ENCODE data around the gene NT5C3A. TPM values are rescaled to one million over a fixed set of nuclear protein-coding genes. Genes with fewer than 3 reads are reported as not detected.
A peak's percentile ranks its signal among the peaks of the same experiment; 100 is the strongest.
"Not testable (repeated sequence)": the region's sequence is repeated elsewhere in the genome, so short reads cannot be mapped to it uniquely, and the experiment has no call there.

NT5C3A gene
- total RNA-seq, 1 experiment from 2014 or later: 43.4 TPM

GRCh38 chr7:33041631-33042428, 20.7 kb downstream of the NT5C3A start:
- no peak for DNase-seq (ENCODE audit: low read depth)

- peak; percentile 28 for DNase-seq (ENCODE audit: low read depth)
Measured at GRCh38 chr7:33040803-33041516, 21.6 kb downstream of the NT5C3A start.

DNA sequence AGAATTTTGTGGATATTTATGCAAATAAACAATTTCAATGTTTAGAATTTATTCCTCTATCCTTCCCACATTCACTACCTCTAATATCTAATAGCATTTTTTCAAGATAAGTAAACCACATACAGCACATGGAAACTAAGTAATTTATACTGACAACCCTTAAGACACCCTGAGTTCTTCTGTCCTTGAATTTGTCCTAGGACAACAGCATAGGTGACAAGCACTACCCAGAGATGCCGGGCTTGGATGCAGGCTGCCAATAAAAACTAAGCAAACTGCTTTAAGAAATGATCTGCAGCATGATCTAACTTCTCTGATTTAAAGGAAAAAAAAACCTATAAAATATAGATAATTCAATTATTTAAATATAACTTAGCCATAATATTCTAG, 22.7 kb downstream of the NT5C3A start:
- DNase-seq (ENCODE audit: low read depth): peak; percentile 15

DNA sequence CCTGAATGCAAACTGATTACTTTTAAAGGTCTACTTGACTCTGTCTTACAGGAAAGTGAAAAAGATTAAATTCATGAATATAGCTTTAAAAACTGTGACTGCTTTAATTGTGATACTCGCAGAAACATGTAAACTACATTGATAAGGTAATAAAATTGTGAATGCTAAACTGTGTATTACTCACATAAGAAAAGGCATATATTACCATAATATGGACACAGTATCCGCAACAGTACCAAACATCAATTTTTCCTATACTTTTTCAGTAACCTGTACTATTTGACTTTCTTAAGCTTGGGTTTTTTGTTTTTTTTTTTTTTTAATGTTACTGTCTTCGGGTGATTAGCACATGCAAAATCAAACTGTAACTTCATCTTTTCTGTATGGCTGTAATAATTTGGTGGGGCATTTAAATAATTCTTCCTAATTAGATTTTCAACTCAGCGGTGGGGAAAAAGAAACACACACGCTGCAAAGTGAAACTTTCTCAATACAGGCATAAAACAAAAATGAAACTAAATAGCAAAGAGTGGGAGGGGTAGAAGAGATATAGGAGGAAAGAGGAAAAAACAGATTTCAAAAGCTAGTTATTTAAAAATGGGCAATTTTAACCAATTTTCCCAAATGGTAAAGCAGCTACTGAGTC, 23.2 kb downstream of the NT5C3A start:
- peak; percentile 50 for DNase-seq (ENCODE audit: low read depth)

DNA sequence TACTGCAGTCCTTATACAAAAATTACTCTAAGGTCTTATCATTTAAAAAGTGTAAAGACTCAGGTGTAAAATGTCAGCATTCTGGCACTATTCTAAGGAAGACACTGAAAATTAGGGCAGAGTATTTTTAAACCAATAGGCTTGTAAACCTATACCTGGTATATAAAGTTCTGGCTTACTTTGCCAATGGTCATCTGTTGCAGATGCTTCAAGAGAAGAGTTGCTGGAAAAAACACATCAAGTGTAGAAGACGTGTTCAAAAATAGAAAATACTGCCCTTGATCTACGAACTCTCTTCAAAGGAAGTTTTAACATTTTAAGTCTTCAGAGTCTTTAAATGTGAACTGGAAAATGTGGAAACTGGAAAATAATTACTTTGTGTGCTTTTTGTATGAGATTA, 23.9 kb downstream of the NT5C3A start:
- no peak for DNase-seq (ENCODE audit: low read depth)

- no peak for DNase-seq (ENCODE audit: low read depth)
Measured at GRCh38 chr7:33035776-33036175, 26.8 kb downstream of the NT5C3A start.

GRCh38 chr7:33024189-33024757, 38.3 kb downstream of the NT5C3A start:
- no peak for DNase-seq (ENCODE audit: low read depth)

- DNase-seq (ENCODE audit: low read depth): no peak
Measured at GRCh38 chr7:33012364-33012763, 50.2 kb downstream of the NT5C3A start.

GRCh38 chr7:33009734-33010133, 52.8 kb downstream of the NT5C3A start:
- no peak for DNase-seq (ENCODE audit: low read depth)

GRCh38 chr7:33005690-33006089, 56.9 kb downstream of the NT5C3A start:
- DNase-seq (ENCODE audit: low read depth): not testable (repeated sequence)

GRCh38 chr7:33005193-33005592, 57.4 kb downstream of the NT5C3A start:
- not testable (repeated sequence) for DNase-seq (ENCODE audit: low read depth)

DNA sequence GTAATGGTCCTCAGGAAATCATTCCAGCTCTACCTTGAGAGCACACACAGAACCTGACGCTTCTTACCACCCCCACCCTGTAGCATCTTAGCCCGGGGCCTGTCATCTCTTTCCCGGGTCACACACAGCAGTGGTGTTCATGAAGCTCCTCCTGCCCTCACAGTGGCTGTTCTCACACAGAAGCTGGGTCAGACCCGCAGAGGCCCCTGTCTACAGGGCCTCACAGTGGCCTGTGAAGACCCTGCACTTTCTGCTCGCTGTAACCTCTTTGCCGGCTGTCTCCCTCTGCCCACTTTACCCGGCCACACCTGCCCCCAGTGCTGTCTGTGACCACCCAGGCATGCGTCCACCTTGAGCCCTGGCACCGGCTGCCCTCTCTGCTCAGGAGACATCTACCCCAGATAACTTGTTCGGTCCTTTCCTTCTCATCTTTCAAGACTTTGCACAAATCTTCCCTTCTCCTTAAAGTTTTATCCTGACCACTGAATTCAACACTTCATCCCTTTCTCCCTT, 58.4 kb downstream of the NT5C3A start:
- not testable (repeated sequence) for DNase-seq (ENCODE audit: low read depth)

DNA sequence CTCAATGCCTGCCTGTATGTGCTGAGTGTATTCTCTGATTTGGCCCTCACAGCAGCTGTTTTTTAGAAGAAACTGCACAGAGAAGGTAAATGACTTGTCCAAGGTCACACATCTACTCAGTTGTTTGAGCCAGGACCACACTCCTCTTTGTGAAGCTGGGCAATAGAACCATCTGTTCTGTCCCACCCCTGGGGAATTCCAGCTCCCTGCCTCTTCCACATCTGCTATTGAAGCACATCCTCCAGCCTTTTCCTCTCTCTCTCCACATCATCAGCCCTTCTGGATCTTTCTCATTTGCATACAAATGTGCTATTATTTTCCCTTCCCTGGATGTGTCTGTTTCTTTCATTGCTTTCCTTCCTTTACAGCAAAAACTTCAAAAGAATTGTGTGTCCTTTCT, 59.5 kb downstream of the NT5C3A start:
- not testable (repeated sequence) for DNase-seq (ENCODE audit: low read depth)

GRCh38 chr7:32999380-32999779, 63.2 kb downstream of the NT5C3A start:
- DNase-seq (ENCODE audit: low read depth): not testable (repeated sequence)

GRCh38 chr7:32998361-32999171, 64.0 kb downstream of the NT5C3A start:
- peak; percentile 74 for DNase-seq (ENCODE audit: low read depth)

DNA sequence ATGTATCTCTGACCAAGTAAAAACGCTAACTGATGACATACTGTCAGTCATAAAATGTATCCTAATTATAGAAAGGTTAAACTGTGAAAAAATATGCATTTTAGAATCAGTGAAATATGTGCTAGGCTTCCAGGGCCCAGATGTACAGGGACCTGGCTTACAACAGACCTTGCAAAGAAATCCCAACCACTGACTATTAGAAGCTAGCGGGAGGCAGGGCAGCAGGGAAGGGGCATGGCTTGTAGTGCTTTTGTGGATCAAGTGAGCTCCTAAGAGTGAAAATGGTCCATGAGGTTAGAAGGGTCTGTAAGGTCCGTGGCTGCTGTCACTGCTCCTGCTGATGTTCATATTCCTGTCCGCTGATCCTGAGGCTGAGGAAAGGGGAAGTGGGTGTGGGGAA, 64.6 kb downstream of the NT5C3A start:
- not testable (repeated sequence) for DNase-seq (ENCODE audit: low read depth)

DNA sequence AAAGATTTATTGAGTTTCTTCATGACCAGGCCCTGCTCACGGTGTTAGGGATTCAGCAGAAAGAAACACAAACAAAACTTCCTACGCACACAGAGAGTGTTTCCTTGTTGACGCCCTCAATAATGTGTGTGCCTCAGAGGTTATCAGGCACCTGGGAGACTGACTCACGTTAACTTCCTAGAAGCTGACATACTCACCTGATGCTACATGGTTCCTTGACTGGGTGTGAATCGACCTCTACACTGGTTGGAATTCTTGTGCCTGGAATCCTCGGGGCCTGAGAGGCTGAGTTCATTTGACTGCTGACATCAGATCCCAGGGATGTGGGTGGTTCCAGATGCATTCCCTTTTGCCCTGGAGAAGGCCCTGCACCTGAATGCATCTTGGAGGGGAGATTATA, 69.8 kb downstream of the NT5C3A start:
- not testable (repeated sequence) for DNase-seq (ENCODE audit: low read depth)

DNA sequence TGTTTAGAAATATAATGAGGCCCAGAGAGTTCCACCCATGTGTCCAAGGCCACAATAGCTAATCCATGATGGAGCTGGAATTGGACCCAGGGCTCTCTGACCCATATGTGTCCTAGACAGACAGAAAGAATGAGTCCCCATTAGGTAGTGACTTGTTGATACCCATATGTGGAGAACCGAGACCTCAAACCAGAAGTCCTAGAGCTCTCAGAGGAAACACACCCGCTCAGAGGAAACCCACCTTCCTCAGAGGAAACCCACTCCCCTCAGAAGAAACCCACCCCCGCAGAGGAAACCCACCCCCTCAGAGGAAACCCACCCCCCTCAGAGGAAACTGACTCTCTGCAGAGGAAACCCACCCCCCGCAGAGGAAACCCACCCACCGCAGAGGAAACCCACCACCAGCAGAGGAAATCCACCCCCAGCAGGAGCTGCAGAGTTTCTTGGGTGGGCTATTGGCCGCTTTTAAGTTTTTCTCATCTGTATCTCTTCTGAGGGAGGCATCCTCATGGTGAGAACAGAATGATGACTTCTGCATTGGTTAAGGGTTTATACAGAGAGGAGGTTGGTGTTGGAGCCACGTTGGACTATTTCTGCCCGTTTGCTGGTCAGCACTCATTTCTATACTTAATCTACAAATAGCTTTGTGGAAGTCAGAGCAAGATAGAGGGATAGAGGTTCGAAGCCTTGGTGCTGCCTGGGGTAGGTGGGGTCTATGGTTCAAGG, 70.4 kb downstream of the NT5C3A start:
- DNase-seq (ENCODE audit: low read depth): not testable (repeated sequence)

DNA sequence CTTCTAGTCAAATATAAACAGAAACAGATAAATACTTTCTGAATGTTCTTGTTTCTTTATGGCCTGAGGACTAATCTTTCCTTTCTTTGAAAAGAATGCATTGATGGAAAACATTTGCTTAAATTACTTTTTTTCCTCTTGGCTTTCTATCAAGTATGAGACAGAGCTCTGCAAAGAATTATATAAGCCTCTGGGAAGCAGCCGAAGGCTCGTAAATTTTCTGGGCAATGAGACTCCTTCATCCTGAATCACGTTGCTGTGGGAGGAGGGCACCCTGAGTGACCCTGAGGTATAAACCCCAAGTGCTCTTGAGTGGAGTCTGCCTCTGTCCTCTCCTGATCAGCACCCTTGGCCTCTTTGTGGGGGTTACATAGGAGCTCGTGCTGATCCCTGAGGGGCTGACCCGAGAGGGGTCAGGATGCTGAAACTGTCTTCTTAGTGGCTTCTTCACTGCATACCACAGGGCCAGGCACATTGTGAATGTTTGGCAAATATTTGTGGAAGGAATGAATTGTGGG, 71.4 kb downstream of the NT5C3A start:
- DNase-seq (ENCODE audit: low read depth): peak; percentile 44

DNA sequence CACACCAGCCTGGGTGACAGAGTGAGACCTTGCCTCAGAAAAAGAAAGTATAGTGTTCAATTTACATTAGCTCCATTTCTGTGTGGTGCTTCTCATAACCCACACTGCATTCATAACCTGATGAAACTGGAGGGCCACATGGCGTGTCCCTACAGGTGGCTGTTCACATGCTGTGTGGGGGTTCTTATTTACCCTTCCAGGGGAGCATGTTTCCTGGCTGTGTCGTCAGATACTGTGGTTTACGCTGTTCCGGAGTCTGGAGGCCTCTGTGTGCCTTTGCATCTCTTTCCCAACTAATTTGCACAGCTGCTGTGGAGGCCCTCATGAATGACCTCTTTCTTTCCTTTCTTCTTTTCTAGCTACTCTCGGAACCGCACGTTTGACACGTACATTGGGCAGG, 74.4 kb downstream of the NT5C3A start:
- DNase-seq (ENCODE audit: low read depth): peak; percentile 28
